Activated T-cell treated with anti-CD3 and anti-CD28 coated beads for 24 hours (primary cell): ENCODE measurements around the gene MYLK4.

ENCODE experiments used
- DNase-seq: peaks from one replicate; pipeline ENCODE4 v3.0.0-alpha.2; 2020; ENCODE audit warnings: low read depth

The MYLK4 gene

DNA sequence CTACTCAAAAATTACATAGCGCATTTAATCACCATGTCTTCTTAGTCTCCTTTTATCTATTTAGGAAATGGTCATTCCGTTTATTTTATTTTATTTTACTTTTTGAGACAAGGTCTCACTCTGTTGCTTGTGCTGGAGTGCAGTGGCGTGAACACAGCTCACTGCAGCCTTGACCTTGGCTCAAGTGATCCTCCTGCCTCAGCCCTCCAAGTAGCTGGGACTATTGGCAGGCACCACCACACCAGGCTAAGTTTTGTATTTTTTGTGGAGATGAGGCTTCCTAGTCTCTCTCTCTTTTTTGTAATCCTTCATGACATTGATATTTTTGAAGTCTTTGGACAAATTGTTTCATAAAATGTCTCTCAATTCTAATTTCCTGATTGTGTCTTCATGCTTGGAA is 4.7 kb upstream of the MYLK4 start:
- DNase-seq = no peak

DNA sequence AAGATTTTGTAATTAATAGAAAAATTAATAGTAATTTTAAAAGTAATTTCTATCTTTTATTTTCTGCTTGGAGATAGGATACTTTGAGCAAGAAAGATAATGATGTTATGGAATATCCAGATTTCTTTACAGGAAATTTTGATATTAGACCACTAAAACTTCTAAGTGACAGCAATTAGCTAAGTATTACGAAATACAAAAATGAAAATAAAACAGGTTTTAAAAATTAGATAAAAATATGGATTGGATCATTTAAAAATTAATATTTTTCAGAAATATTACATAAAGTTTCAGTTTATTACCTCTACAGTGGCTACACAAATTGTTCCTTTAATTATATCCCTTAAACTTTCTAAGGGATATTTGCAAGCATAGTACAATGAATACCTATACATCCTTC is 4.2 kb upstream of the MYLK4 start:
- DNase-seq = no peak

DNA sequence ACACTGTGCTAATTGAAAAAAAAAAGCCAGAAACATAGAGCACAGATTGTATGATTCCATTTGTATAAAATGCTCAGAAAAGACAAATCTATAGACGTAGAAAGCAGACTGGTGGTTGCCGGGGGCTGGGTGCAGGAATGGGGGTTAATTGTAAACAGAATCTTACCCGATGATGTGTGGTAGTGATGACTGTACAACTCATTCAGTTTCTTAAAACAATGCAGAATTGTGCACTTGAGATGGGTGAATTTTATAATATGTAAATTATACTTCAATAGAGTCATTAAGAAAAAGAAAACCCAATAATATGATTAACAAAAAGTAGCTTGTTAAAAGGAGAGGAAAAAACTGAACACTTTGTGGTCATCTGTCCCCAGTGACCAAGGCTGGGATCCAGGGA is 3.7 kb upstream of the MYLK4 start:
- no peak for DNase-seq

DNA sequence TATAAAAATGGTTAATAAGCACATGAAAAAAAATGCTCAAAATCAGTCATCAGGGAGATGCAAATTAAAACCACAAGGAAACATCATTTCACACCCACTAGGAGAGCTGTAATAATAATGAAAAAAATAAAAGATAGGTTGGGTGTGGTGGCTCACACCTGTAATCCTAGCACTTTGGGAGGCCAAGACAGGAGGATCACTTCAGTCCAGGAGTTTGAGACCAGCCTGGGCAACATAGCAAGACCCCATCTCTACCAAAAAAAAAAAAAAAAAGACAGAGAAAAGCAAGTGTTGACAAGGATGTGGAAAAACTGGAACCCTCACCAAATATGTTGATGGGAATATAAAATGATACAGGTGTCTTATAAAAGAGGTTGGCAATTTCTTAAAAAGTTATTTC is 3.0 kb upstream of the MYLK4 start:
- DNase-seq = no peak

DNA sequence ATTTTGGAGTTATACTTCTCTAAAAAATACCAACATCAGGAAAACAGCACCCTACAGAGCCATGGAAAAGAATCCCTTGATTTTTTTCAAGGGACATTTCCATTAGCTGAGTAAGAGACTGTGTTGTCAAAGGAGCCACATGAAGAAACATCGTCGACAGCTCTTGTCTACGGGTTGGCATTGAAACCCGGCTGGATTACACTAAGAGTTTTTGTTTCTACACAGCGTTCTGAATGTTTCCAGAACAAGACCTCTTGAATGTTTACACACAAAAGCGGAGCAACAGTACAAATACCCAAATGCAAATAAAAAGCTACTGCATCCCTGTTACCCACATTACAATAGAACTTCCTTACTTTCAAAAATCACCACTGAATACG is 2.4 kb upstream of the MYLK4 start:
- DNase-seq = no peak

DNA sequence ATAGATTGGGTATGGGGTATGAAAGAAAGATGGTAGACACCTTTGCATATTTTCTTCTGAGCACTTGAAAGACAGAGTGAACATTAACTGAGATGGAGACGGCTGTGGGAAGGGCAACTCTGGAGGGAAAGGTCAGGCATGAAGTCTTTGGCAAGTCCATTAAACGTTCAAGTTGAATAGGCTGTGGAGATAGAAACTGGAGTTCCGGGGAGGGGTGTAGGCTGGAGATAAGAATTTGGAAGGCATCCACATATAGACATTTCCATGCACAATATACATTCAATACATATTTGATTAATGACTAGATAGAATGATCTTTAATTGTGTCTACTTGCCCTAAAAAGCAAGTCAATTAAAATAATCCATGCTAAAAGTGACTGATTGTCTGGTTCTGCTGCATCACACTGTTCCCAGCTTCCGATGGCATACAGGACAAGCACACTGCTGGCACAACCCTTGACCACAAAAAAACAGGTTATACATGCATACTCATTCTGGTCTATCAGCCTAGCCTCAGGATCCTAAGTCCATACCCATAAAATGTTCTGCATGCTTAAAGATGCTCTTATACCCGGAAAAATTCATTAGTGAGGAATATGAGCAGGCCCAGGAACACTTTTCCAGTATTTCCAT is 1.9 kb upstream of the MYLK4 start:
- DNase-seq = no peak

DNA sequence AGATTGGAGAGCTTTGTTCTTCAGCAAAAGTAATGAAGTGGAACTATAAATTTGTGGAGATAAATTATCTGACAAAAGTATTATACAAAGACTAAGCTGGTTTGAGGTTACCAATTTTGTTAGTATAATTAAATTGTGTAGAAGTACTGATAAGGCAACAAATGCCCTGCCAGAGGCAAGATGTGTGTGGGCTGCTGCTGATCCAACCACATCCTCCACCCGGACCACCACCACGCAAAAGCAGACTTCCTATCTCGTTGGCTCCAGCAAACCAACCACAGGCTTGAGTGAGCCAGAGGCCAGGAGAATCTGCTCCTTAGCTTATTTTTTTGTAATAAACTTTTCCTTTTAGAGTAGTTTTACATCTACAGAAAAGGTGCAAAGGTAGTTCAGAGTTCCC is 1.1 kb upstream of the MYLK4 start:
- no peak for DNase-seq

DNA sequence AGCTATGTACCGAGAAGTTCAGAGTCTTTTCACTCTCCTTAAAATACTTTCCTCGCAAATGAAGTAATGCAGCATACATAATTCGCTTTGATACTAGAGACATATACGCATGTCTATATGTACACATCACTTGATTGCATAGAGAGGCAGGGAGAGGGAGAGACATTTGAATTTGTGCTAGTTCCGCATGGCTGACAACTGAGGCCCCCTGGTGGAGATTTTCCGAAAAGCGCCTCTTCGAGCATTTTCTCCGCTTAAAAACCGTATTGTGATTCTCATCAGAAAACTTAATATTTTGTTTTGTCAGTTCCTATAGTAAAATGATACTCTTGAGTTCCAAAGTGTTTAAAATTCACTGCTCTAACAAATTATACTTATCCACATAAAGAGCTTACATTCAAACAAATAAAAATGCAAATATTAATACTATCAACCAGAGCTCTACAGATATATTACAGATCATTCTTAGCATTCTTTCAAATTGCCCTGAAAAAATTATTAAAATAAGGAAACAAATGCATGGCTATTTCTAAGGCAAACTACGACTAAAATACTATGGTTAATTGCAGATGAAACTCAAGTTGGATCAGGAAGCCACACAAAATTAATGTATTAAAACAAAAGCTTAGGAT is 637 bp downstream of the MYLK4 start:
- DNase-seq = peak; percentile 57

DNA sequence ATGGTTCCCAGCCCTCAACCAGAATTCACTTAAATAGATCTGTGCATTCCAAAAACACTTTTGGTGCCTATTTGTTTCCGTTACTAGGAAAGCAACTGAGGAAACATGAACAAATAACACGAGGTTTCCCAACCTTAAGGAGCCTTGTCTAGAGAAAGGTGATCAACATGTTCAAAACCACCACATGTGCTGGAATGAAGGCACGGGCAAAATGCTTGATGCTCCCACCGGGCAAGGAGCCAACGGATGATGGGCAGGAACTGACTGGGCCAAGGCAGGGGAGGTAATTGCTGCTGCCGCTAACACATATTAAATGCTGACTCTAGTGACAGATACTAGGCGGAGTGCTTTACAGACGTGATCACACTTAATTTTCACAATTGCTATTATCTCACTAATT is 2.5 kb downstream of the MYLK4 start:
- no peak for DNase-seq

DNA sequence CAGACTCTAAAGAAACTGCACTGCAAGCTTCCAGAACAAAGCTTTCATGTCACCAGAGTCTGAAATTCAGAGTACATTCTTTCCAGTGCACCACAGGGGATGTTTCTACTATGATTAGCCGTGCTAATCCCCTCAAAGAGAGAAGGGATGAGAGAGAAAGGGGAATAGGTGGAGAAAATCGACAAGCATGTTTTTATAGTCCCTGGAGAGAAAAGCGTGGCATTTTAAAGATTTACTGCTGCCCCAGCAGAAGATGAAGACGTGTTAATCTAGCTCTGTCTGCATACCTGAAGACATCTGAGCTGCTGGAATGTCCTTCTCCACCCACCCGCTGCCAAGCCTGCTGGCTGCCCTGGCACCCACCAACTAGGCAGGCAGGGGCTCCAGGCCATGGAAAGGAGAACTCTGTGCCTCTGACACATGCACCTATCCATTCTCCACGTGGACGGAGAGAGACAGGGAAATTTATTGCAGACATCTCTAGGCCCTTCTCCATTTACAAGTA is 4.1 kb downstream of the MYLK4 start:
- no peak for DNase-seq

DNA sequence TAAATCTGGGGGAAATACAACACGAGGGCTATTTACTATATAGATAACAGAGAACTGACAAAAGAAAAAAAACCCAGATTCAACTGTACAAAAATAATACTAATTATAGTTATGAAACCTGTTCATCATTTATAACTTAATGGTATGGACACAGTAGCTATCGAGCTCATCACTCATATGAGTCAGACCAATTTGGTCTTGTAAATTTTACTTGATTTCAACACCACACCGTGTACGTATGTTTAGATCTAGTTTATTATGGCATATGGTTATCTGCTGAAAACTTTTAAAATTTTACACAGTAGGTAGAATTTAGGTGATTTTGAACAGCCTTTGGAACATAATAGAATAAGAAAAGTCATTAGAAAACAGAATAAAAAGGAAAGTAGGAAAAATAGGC is 5.5 kb downstream of the MYLK4 start:
- no peak for DNase-seq

DNA sequence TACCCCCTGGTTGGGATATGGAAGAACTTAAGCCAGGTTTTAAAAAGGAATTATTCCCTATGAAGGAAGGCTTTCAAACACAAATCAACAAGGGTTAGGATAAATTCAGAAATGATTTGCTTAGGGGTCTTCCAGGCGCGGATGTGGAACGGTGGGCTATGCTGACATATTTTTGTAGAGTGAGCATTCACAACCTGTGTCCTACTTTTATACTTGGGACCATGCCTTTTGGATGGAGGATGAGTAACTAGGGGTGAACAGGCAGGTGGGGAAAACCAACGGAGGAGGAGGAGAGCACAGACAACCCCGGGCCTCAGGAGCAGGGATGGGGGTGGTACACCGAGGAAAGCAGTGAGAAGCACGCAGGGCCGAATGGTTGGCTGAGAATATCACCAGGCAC is 5.9 kb downstream of the MYLK4 start:
- DNase-seq = no peak

DNA sequence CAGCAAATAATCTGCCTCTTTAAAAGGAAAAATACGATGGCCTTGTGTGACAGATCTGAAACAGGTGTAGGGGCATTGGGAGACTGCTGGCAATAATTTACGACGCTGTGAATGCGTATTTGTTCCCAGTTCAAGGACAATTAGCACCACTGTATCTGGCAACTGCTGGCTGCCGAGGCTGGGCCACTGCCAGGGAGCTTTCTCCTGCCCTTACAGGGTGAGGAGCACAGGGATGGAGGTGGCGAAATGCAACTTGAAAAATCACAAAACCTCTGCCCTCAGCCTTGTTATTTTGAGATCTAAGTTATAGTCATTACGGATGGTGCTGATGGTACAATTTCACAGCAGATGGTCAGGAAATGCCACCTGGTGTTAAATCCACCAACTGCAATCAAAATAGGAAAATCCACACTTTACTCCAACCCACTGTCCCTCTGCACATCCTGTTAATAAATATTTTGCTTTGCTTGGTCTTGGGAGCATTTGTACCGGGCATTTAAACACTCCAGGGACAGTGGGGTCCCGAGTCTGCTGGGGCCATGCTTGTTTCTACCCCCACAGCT is 6.4 kb downstream of the MYLK4 start:
- DNase-seq = no peak

DNA sequence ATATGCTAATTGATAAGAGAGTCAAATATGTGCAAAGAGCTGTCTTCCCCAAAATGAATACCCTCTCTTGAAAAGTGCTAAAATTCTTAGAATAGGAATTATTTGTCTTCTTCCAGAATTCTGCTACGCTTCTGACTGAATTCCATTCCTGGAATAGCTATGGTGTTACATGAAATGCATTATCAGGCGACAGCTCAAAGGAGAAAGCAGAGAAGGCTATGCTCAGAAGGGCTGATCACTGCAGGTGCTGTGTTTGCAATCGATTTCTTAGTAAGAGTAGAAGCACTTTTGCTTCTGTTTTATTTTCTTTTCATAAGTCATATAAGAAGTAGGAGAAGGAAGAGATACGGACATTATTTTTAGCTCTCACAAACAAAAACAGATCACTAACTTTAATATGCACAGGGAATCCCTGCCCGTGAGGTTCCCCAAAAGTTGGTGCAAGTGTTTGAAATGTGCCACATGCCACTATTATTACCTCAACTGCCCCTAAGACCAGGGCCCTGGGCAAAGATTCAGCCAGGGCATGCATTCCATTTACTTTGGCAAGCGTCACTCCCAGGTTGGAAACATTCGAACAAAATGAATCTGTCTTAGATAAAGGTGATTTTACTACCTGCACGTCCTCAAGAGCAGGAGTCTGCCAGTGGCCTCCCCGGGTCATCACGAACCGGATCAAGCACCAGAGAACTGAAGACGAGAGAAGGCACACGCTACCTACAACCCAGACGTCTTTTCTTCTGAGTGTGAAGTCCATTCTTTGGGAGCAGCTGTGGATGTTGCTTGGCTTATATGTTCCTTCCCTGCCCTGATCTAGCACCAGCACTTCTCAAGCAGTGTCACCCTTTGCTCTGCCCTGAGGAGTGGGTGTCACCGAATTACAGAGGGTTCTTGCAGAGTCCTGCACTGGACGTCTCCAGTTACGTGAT is 7.2 kb downstream of the MYLK4 start:
- no peak for DNase-seq

DNA sequence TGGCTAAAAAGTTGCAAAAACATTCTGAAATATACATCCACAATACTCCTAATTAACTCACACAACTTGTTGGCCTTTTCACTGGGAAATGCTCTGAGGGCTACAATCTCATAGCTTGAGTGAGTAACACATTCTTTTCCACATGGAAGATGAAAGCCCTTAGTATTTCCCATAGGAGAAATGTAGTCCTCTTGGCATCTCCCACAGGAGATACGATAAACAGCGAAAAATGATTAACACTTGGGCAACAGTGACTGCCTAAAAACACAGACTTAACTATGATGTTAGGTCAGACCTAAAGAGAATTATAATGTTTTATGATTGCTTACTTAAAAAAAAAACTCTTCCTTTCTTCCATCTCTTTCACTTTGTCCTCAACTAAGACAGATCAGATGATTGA is 9.0 kb downstream of the MYLK4 start:
- DNase-seq = no peak

DNA sequence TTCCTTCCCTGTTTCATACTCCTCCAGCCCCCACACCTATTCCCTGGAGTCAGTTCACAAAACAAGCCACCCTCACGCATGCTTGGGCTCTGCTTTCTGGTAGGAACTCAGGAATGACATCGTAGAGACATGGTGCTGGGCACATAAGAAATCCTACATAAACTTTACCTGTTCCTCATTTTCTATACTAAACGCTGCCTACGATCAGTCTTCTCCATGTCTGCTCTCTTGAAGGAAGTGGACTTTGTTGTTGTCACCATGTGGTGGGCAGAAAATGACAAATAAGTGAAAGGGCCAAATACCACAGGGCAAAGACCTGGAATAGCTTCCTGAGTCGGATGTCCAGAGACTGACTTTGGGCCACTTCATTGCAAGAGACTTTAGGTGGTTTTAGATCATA is 10.1 kb downstream of the MYLK4 start:
- no peak for DNase-seq

DNA sequence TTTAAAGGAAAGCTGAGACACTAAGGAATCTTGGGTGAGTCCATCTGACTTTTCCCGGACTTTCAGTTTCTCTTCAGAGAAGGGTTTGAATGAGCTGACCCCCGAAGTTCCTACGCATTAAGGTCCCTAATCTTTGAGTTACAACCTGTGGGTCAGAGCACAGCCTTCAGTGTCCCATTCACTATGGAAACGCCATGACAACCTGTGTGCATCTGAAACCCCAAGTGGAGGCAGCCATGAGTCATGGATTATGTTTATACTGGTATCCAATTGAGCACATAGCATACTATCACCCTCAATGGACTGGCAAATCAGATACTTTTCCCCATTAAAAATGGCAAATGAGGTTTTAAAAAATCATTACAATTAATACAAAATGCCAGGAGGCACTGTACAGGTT is 11.4 kb downstream of the MYLK4 start:
- no peak for DNase-seq

DNA sequence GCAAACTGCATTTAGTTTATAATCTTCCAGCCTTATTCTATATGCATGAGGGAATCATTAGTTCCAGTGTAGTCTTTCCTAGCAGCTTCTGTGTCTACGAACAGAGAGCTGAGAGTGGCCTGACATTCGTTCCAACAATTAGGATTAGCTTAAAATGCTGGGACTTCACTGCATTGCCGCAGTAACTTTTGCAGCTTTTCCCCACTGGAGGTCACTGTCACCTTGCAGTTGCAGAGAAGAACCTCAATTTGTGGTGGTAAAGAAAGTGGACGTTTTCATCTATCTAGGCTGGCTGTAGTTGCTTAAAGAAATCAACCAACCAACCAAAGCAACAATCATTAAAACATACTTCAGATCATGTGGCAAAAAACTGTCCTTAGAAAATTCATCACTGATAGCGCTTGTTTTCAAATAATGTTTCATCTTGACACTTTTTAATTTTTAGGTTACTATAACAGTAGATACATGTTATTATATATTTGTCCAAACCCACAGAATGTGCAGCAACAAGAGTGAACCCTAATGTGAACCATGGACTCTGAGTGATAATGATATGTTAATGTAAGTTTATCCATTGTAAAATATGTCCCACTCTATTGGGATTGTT is 12.2 kb downstream of the MYLK4 start:
- DNase-seq = peak; percentile 28

DNA sequence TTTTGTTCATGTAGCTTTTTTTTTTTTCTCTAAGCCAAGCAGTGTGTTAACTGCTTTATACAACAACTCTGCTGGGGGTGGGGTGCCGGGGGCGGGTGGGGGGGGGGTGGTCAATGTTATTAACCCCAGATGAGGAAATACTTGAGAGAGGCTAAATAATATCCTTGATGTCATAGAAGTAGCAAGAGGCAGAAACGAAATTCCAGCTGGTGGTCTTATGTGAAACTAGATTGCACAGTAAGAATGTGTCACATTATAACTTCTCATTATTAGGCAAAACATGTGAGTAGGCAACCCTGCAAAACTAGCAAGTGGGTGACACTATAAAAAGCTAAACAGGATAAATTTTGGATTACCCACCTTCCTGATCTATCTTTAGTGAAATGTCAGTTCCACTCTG is 12.8 kb downstream of the MYLK4 start:
- DNase-seq = no peak

DNA sequence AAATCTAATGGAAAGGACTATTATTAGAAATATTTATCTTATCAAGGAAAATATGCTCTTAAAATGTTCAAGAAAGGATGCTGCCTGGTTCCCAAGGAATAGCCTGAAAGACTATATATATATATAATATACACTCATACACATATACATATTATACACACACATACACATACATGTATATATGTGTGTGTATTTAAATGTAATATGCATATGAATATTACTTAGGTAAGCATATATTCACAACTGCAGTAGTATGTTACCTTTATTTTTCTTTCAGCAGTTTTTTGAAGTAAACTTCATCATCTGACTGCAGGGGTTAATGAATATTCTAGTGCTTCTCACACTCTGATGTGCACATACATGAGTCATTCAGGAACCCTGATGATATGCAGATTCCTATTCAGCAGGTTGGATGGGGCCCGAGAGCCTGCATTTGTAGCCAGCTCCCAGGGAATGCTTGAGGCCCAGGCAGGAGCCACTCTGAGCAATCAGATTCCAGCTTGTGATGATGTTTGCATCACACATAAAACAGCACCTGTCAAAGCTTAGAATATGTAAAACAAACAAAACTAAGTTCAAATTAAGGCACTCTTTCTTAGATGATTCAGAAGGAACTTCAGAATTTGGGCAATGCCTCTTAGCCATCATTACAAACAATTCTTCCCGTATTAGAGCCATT is 16.1 kb downstream of the MYLK4 start:
- DNase-seq = no peak

DNA sequence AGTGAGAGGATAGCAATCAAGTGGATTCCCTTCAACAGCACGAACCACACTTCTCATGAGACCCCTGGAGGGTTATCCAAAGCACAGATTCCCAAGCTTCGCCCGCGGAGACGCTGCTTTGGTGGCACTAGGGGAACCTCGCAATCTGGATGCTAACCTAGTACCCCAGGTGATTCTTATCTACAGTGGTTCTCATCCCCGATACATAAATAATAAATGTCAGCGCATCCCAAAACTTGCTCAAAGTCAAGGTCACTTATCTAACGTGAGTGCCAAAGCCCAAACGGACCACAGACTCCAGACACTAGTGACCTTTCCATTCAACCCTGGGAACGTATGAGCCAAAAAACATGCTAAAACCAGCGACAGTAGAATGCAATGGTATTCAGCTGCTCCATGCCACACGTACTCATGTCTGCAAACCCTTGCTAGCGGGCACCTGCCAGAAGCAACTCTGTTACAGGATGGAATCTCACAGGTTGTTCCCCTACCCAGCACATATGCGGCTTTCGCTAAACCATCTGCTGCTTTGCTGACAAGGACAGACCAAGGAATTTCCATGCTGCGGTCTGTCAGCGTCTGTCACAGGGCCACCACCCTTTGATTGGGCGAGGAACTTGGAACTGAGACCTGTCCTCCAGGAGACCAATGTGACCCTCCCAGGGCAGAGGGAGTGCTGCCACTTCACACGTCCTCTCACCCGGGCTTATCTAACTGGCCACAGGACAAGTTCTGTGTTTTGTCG is 16.8 kb downstream of the MYLK4 start:
- DNase-seq = no peak
